ENCODE results near the gene COL24A1.
"Not testable (repeated sequence)": the region's sequence is repeated elsewhere in the genome, so short reads cannot be mapped to it uniquely, and the experiment has no call there.

COL24A1 gene

DNA sequence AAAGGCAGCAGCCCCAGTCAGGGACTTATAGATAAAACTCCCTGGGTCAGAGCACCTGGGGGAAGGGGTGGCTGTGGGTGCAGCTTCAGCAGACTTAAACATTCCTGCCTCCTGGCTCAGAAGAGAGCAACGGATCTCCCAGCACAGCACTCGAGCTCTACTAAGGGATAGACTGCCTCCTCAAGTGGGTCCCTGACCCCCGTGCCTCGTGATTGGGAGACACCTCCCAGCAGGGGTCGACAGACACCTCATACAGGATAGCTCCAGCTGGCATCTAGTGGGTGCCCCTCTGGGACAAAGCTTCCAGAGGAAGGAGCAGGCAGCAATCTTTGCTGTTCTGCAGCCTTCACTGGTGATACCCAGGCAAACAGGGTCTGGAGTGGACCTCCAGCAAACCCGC, 84.1 kb downstream of the COL24A1 start:
- not testable (repeated sequence) for DNase-seq

DNA sequence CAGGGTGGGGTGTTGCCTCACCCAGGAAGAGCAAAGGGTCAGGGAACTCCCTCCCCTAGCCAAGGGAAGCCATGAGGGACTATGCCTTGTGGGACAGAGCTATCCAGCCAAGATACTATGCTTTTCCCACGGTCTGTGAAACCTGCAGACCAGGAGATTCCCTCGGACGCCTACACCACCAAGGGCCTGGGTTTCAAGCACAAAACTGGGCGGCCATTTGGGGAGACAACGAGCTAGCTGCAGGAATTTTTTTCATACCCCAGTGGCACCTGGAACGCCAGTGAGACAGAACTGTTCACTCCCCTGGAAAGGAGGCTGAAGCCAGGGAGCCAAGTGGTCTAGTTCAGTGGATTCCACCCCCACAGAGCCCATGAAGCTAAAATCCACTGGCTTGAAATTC, 84.7 kb downstream of the COL24A1 start:
- DNase-seq: not testable (repeated sequence)

DNA sequence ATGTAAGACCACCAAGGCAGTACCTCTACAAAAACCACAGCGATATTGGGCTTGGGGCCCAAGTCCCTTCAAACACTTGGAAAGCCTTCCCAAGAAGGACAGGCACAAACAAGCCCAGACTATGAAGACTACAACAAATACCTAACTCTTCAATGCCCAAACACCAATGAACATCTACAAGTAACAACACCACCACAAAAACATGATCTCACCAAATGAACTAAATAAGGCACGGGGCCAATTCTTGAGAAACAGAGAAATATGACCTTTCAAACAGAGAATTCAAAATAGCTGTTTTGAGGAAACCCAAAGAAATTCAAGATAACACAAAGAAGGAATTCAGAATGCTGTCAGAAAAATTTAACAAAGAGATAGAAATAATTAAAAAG, 86.8 kb downstream of the COL24A1 start:
- DNase-seq: no peak

DNA sequence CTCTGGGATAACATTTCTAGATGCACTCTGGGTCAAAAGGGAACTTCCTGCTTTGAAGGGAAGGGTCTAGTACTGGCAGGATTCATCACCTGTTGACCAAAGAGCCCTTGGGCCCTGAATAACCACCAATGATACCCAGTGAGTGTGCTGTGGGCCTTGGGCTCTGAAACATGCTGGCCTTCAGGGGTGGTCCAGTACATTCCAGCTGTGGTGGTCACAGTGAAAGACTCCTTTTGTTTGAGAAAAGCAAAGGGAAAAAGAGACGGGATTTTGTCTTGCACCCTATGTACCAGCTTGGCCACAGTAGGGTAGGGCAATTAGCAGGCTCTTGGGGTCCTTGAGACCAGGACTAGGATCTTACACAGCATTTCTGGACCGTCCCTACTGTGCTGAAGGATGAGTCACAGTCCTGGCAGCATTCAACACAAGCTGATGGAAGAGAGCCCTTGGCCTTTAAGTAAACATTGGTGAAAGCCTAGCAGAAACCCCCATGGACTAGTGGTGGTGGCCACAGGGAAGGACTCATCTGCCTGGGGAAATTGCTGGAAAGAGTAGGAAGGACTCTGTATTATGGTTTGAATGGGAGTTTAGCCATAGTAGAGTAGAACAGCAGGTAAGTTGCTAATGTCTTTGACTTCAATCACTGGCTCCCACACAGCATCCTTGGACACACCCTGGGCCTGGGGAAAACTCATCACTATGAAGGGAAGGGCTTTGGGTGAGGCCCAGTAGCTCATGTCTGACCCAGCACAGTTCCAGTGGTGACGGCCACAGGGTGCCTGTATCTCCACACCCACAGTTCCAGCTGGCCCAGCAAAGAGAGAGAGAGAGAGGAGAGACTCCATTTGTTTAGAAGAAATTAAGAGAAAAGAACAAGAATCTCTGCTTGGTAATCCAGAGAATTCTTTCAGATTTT, 87.5 kb downstream of the COL24A1 start:
- DNase-seq: no peak

DNA sequence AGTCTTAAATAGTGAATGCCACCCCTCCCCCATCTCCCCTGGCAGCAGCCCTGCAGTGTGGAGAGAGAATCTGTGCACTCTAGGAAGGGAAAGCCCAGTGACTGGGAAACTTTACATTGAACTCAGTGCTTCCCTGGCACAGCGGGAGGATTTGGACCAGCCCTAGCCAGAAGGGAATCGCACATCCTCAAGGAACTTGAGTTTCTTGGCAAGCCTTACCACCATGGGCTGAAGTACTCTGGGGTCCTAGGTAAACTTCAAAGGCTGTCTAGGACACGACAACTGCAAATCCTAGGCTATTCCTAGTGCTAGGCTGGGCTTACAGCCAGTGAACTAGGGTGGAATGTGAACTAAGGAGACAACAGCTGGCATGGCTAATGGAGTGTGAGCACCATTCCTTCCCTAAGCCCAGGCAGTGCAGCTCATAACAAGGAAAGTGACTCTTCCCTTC, 88.3 kb downstream of the COL24A1 start:
- no peak for DNase-seq

DNA sequence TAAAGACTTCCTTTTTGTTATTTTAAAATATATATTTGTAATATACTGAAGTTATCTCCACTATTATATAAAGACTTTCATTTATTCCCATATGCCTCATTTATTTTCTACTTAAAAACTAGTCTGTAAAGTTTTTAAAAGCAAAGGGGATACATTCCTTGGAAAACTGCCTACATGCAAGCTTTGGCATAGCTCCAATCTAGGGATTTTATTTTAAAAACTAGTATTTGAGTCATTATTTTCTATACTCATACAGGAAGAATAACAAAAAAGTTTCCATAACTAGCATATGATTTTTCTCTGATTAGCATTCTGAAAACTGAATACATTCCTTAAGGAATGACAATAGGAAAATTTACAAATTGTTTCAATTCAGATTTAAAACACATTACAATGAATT, 88.9 kb downstream of the COL24A1 start:
- DNase-seq: no peak

DNA sequence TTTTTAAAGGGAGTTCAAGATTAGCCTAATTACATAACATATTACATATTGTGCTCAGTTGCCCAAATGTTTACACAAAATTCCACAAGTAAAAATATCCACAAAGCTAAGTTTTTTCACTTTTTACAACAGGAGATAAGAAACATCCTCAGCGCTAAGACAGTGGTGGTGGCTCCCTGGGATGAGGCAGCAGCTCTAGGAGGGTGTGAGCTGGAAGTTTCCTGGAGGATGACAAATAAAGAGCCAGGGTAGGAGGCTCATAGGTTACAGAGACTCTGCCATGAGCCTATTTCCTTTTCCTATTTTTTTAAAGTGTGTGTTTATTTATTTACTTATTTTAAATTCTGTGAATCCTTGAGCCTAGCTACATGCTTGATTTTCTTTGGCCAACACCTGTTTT, 91.7 kb downstream of the COL24A1 start:
- DNase-seq: no peak

DNA sequence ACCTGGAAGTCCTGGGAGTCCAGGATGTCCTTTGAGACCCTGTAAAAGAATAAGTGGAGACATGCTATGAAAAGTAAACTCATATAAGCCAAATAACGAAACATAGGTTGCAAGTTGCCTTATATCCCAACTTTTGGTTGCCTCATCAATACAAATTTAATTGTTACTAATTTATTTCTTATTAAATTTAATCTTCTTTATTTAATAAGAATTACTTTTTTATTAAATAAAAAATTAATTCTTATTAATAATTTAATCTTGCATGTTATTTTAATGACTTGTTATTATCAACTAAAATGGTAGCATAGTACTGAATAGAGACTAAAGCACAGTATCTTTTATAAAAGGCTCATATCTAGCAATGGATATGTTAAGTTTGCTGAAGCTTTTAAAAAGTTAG, 92.9 kb downstream of the COL24A1 start:
- no peak for DNase-seq

DNA sequence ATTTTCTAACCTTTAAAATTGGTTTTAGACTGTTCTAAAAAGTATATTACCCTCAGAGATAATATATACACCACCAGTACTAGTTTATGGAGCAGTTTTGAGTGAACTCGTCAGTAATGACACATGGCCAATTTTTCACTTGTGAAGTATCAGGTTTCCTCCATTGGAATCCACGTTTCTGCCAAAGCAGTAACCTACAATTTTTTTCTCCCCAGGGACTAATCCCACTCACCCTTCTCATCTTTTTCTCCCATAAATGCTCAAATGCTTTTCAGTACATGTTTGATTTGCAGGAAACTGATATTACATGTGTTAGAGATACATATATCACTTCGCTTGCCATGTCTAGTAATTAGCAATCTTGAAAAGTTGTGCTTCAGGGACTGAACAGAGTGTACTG, 94.1 kb downstream of the COL24A1 start:
- no peak for DNase-seq

DNA sequence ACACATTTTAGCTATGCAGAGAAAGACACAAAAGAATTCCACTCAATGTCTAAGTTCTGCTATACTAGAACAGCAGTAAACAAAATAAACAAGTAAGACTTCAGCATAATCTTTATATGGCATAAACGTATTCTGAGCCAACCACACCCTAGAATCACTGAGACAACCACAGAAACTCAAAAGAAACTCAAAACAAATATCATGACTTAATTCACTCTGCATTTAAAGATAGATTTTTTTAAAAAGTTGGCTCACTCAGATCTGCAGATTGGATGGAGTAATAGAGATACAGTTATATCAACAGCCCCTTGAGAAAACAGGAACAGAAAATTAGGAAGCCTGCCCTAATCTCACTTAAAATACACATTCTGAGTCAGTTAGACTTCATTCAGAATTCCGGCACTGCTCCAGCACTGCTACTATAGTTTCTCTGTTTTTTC, 95.0 kb downstream of the COL24A1 start:
- DNase-seq: no peak

DNA sequence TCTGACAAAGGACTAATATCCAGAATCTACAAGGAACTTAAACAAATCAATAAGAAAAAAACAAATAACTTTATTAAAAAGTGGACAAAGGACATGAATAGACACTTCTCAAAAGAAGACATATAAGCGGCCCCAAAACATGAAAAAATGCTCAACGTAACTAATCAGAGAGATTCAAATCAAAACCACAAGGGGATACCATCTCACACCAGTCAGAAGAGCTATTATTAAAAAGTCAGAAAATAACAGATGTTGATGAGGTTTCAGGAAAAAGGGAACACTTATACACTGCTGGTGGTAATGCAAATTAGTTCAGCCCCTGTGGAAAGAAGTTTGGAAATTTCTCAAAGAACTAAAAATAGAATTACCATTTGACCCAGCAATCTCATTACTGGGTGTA, 102.2 kb downstream of the COL24A1 start:
- no peak for DNase-seq

DNA sequence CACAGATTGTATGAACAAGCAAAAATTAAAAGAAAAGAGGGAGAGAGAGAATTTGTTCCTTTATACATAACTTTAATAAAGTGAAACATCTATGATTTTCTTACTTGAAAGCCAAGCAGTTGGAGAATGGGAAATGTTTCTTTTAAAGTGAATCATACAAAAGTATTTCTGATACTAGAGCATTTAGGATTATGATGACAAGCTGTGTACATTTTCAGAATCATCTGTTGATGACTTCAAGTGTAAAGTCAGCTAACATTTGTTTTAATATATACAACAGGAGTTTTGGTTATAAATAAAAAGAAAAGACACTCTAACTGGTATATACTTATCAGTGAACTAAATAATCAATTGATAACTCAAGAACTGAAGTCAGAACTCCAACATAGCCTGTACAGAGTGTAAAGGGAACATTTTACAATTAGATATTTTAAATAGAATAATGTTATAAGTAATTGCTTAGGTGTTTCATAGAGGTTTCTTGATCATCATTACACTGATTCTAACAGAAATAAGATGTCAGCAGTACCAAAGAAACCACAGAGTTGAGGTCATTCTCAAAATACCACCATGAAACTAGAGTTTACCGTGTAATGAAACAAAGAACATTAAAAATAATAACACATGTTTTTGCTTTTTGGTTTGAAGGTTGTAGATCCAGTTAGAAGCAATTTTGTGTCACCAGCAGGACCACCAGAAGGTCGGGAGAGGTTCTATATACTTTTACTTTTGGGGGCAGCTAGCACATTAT, 103.4 kb downstream of the COL24A1 start:
- no peak for DNase-seq

DNA sequence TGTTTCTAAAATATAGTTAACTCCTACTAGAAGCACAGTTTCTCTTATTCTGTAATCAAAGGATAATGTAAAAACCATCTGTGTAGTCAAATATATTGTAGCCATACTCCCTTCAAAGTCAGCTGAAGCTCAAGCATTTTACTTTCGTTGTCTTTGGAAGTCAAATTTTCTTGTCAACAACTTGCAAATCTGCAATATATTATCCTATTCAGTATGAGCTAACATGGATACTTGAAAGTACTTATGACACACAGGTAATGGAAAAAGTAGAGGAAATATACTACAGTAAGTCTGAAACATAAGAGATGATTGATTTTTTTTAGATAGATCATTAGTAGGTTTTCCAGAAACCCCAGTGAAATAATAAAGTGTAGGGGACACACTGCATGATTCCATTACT, 121.5 kb downstream of the COL24A1 start:
- DNase-seq: no peak

DNA sequence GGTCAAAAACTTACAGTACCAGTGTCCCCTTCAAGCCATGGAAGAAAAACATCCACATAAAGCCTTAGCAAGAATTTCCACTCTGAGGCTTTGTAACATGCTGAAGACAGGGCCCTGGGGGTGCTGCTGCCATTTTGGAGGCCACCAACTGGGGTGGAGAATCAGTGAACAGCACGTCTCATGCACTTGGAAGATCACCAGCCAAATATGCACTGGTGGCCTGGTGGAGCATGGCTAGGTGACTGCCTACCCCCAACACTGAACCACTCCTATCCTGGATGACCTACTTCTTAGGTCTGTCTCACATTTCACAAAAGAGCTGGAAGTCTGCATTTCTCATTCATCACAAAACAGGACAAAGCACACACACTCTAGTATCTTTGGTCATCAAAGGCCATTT, 126.4 kb downstream of the COL24A1 start:
- DNase-seq: no peak

DNA sequence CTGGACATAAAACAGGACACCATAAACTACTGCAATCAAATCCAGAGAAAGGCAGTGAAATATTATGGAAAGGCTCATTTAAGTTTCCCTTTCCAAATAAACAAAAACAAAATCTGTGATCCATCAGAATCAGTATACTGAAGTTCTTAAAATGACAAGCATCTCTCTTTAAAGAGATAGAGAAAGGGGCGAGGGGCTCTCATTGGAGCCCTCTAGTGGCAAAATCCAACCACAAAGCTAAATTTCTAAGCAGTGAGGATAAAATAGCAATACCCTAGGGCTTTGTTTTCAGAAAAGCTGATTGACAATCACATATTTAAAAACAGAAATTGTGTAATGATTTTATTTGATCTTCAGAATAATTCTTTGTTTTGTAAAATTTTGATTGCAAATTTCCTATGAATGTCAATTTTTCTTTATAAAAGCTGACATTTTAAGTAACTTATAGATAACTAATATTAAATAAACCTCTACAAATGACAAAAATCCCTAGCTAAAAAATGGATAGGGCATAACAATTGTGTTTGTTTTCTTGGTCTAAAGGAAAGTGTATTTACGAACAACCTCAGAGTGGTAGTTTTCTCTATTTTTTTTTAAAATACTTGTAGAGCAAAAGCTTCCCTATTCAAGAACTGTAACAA, 138.2 kb downstream of the COL24A1 start:
- peak in 1 of 2 donors; percentile 29 for DNase-seq

DNA sequence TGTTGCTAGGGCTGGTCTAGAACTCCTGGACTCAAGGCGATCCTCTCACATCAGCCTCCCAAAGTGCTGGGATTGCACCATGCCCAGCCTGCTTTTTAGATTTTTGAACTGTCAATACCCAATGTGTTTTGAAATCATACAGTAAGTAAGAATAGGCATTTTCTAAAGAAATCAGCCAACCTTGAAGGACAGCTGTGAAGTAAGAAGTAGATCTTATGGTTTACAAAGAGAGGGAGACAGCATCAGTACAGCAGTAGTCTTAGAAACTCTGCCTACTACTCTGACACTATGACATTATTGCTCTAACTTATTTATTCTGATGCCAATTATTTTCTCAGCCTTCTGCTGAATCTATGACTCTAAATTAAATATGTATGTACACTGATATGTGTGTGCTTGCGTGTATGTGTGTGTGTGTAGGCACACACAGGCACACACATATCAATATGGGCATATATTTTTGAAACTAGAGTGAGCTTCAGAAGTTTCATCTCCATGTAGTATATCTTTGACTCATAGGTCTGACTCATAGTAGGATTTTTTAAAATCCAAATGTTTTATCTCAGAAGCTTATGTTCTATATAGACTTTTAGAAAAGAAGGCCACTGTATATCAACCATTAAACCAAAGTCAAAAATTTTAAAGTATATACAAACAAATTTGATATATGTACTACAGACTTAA, 140.4 kb downstream of the COL24A1 start:
- DNase-seq: no peak

DNA sequence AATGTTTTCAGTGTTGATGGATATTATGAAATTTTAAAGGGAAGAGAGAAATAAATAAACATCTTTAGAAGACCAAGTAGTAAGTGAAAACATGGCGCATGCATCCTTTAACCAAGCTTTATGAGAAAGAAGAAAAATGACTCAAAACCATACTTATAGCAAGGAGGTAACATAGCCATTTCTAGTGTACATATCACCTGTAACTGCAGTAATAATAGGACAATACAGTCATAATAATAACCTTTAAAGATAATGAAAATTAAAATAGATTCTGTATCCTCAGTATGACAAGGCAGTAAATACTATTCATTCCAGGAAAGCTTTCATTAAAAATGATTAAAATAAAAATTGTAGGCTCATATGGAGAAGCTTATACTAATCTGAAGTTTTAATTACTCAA, 141.2 kb downstream of the COL24A1 start:
- DNase-seq: no peak

DNA sequence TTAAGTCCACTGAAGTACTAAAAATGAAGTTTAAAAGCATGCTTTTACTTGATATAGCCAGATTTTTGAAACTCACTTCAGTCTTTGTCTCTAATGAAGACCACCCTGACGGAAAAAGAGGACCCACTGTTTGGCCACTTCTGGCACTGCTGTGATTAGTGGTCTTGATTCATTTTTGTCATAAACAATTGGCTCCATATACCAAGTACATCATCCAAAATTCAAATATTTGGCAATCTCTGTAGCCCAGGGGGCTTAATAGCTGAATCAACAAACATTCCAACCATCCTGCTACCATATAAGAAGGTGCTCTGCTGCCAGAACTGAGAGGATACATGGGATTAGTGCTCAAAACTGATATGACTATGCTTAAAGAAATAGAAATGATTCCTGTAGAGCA, 156.0 kb downstream of the COL24A1 start:
- DNase-seq: no peak

DNA sequence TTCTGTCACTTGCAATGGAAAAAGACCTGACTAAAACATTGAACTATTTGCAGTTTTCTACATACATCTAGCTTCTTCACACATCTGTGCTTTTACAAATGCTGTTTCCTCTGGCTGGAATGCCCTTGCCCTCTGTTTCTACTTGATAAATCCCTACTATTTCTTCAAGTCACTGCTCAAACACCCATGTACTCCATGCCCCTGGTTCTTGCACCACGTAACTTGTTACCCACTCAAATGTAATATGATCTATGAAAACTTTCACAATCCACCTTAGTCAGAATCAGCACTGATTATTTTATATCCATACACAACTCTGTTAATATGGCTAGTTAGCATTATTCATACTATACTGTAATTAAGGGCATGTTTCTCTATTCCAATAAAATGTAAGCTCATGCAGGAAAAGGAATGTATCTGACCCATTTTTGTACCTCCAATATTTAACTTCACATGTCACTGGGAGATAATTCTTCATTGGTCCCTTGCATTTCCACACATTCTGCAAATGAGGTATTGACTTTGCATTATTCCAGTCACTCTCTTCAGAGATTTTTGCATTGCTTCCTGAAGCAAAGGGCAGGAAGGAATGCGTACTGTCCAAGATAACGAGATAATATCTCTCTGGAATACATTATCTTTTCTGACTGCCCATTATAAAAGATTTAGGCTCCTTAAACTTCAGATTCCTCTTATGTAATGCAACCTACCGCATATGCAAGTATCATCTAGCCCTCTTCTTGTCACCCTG, 158.3 kb downstream of the COL24A1 start:
- no peak for DNase-seq

DNA sequence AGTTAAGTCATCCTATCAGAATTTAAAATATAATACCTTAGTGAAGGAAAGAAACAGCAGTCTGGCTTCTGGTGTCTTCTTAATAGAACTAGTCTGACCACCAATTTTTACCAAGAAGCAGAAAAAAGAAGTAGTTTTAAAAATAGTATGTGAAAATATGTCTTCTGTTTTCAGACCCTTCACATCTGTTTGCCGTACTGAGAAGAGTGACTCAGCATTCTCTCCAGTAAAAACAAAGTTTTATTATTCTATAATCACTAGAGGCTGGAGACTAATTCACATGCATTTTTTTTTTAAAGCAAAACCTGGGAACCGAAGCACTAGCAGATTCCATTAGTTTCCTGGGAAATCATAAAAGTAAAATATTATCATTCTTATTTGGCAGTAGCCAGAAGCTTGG, 163.8 kb downstream of the COL24A1 start:
- DNase-seq: no peak

DNA sequence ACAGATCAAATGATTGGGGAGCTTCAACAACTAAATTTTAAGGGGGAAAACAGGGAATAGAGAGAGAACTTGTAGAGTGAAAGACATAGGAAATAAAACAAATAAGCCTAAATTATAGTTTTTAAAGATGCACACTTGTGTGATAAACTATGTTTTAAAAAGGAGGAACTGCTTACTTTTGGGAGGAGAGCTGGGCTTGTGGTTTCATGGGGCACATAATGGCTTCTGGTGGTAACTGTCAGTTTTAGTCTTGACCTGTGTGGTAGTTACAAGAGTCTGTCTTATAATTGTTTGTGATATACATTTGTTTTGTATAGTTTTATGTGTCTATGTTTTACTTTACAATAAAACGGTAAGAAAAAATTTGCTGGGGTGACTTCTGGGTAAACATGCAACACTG, 165.3 kb downstream of the COL24A1 start:
- DNase-seq: no peak

DNA sequence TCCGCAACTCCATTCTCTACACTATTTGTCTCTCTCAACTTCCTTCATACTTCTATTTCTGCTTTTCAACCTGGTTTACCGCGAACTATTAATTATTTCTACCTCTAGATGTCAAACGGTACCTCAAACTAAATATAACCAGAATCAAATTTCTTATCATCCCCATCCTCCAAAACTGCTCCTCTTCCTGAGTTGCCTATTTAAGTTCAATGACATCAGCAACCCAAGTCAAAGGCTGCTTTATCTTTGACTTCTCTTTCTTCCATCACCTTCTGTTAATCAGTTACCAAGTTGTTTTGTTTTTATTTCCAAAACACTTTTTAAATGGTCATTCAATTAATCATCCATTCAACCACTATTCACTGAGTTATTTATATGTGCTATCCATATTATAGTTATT, 171.9 kb downstream of the COL24A1 start:
- DNase-seq: no peak

Data from CD4-positive, alpha-beta T cell treated with Interferon alpha-2 for 1 hour (primary cell).